AG04449 (cell line): Measurements from ENCODE around the gene PTPRE.

Experiments used
- CTCF ChIA-PET: fragments of 350-600 bp; formaldehyde crosslinking; extraction: SDS; loops from one replicate; lab custom pipeline; 2021; ENCODE audit warnings: antibody characterized with exemption; lab: Yijun Ruan, JAX
- POLR2A ChIA-PET: fragments of 400-600, 350-600 bp; formaldehyde crosslinking; extraction: SDS; loops from one replicate; lab custom pipeline; 2020; ENCODE audit warnings: antibody characterized with exemption, inconsistent platforms; lab: Yijun Ruan, JAX
- DNase-seq: peaks from one replicate; pipeline ENCODE4 v3.0.0-alpha.2; 2010; ENCODE audit warnings: low read depth, low spot score
- H3K4me3 ChIP-seq: 2 replicates; pipeline ENCODE4 v1.5.1; 2011; ENCODE audit warnings: low read depth, mild to moderate bottlenecking, control low read depth, low read length
- CTCF ChIP-seq: IDR thresholded peaks from one replicate; pipeline ENCODE4 v1.5.1; 2011; ENCODE audit warnings: mild to moderate bottlenecking, moderate library complexity, low read length, control low read depth, inconsistent platforms; ENCODE audit not compliant: insufficient read depth; ENCODE audit errors: missing control alignments

The PTPRE gene

GRCh38 chr10:127939786-127940330, 33.0 kb downstream of the PTPRE start:
- no peak overlapping the region for H3K4me3 ChIP-seq
- DNase-seq: no peak
- ChIA-PET POLR2A (no interaction called here), CTCF (no interaction called here)
- TF ChIP-seq CTCF: no peak

DNA sequence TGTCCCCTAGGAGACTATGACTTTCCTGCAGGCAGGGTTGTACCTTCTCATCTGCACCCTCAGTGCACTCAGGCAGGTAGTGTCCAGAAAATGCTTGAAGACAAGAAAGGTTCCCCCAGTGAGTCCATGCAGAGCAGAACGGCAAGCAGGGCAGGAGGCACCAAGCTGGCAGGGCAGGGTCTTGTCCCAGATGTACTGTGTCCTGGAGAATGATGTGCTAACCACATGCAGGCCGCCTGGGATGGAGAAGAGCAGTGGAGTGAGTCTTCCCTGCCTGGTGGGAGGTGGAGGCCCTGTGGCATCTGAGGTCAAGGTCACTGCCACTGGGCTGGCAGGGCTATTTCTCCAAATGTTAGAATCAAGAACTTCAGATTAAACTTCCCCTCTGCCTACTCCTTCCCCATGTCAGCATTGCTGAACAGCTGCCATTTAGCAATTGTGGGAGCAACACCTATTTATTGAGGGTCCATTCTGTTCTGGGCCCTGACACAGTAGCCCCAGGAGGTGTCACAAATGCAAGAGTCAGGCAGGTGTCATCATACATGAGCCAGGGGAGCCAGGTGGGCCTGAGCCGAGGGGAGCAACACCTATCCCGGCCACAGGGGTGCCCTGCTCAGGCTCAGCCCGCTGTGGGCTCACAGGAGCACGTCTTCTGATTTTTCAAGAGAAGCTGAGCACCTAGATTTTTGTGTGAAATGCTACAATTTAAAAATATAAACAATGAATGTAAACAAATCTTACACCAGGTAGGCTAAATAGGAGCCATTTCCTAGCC, 34.1 kb downstream of the PTPRE start:
- ChIA-PET CTCF (no interaction called here), POLR2A (interaction anchor here (0.6 kb wide), 1 partner anchor 1218 kb away, joined by 3 read pairs; no protein-coding TSS in a partner anchor)
- no peak for DNase-seq
- no peak overlapping the region for H3K4me3 ChIP-seq
- TF ChIP-seq CTCF: no peak

- ChIA-PET POLR2A (no interaction called here), CTCF (no interaction called here)
- H3K4me3 ChIP-seq: no peak overlapping the region
- TF ChIP-seq CTCF: no peak
- no peak for DNase-seq
Measured at GRCh38 chr10:127942811-127943210, 35.9 kb downstream of the PTPRE start.

DNA sequence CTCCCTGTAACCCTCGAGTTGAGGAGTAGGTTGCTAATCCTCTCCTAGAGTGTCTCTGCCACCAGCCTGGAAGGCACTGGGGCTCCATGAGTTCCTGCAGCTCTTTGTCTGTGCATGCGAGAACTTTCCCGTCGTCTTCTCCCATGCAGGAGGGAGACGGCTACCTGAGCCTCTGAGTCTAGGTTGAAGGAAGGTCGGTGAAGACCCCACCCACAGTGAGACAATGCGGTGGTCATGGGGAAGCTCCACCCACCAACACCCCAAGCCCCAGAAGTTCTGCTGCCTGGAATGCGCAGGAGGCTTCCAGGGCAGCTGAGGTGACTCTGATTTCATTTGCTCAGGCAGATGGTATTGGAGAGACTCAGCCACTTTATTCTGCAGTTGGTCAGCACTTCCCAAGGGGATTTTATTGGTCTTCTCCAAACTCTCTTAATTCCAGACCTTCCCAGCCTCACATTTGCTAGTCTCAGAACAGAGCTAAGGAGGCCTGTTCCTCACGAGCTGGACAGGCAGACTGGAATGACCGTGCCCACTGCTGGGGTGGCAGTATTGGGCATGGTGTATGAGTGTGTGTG, 36.5 kb downstream of the PTPRE start:
- ChIA-PET CTCF (no interaction called here), POLR2A (no interaction called here)
- no peak overlapping the region for H3K4me3 ChIP-seq
- no peak for TF ChIP-seq CTCF
- DNase-seq: no peak

DNA sequence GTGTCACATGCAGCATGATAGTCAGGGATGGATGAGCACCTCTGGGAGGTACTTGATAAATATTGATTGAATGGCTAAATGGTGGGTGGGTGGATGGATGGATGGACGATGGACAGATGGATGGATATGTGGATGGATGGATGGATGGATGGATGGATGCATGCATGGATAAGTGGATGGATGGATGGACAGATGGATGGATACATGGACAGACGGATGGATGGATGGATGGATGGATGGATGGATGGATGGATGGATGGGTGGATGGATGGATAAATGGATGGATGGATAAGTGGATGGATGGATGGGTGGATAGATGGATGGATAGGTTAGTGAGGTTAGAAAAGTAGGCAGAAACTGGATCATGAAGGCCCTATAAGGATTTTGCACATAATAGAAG, 37.4 kb downstream of the PTPRE start:
- H3K4me3 ChIP-seq: no peak overlapping the region
- POLR2A ChIA-PET: interaction anchor here (0.6 kb wide), 1 partner anchor 32 kb away, joined by 4 read pairs; no protein-coding TSS in a partner anchor
- CTCF ChIA-PET: no interaction called here
- TF ChIP-seq CTCF: no peak
- no peak for DNase-seq

DNA sequence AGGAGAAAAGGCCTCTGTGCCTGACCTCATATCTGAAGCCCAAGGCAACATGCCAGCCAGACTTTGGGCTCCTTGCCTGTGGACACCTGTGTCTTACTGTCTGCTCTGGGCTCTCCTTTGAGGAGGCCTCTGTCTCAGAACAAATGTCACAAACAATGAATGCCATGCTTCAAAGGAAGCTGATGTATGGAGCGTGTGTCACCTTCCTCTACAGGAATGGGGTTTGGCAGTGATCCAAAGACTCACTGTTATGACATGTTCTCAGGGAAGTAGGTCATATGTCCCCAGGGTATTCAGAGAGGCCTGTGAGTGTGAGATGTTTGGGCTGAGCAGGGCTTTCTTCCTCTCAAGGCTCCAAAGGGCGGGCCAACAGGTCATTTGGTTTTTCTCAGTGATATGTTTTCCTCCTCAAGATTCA, 38.4 kb downstream of the PTPRE start:
- H3K4me3 ChIP-seq: no peak overlapping the region
- no peak for TF ChIP-seq CTCF
- ChIA-PET CTCF (no interaction called here), POLR2A (no interaction called here)
- DNase-seq: no peak
